ENCODE data around the gene GGACT.

GRCh38 chr13:100517728-100518127 is 70.9 kb downstream of the GGACT start:
- TF ChIP-seq CTCF (IDR thresholded peaks at IDR 0.05; ENCODE audit: low read depth, low read length) (no peak), EZH2phosphoT487 (IDR thresholded peaks at IDR 0.05; ENCODE audit: low read depth) (no peak)

Measured in OCI-LY3 (cell line).